Gastrocnemius medialis (tissue), 4 donors: Measurements from ENCODE around the gene PIPOX.

Source experiments
- CTCF ChIP-seq, 5 experiments: fragments of 450-650 bp in 3 of 5; fragments of 200-600 bp in 2 of 5; sonication (generic) in 2 of 5; IDR thresholded peaks in 4 of 5; conservative IDR thresholded peaks in 1 of 5; 1 replicate in 4 of 5; 2 replicates in 1 of 5; pipeline ENCODE4 v1.5.1; 2016 to 2019; ENCODE audit warnings: antibody characterized with exemption in 5 of 5, mild to moderate bottlenecking in 3 of 5, moderate library complexity in 3 of 5
- POLR2A ChIP-seq, 2 donors: fragments of 450-650 bp; IDR thresholded peaks; one replicate each; pipeline ENCODE4 v1.6.1; 2017; ENCODE audit warnings: antibody characterized with exemption in 2 of 2, mild to moderate bottlenecking in 2 of 2, moderate library complexity in 2 of 2

DNA sequence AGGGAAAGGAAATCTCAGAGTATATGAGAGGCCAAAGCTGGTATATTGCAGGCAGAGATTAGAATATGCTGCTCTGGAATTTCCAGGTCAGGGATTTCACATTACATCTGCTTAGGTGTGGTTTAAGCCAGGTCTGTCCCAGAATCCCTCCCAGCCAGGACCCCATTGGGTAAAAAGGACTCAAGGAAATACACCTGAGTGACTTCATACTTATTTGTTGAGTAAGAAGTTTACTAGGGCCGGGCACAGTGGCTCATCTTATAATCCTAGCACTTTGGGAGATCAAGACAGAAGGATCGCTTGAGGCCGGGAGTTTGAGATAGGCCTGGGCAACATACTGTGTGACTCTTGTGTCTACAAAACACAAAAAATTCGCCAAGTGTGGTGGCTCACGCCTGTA, 7.2 kb downstream of the PIPOX start:
- no peak for TF ChIP-seq CTCF (IDR thresholded peaks at IDR 0.05 in 4 of 5, conservative IDR thresholded peaks at IDR 0.05 in 1 of 5)
- no peak for TF ChIP-seq POLR2A (IDR thresholded peaks at IDR 0.05)
